Measurements from ENCODE around the gene HIVEP3.

DNA sequence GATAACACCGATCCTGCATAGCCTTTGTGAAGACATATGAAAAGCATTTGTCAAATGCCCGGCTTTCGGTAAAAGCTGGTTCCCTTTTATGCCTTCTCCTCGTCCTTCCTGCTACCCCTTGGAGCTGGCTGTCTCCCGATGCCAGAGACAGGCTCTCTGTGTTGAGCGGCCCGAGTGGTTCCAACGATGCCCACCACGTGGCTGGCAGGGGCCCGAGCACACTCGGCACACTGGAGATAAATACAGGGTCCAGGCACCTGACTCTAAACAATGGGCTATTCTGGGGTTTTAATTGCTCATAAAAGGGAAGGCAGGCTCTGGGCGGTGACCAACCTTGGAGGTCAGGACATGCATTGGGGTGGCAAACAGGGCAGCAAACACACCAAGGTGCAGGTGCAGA is 207.1 kb downstream of the HIVEP3 start:
- TF ChIP-seq, protein P1, sequence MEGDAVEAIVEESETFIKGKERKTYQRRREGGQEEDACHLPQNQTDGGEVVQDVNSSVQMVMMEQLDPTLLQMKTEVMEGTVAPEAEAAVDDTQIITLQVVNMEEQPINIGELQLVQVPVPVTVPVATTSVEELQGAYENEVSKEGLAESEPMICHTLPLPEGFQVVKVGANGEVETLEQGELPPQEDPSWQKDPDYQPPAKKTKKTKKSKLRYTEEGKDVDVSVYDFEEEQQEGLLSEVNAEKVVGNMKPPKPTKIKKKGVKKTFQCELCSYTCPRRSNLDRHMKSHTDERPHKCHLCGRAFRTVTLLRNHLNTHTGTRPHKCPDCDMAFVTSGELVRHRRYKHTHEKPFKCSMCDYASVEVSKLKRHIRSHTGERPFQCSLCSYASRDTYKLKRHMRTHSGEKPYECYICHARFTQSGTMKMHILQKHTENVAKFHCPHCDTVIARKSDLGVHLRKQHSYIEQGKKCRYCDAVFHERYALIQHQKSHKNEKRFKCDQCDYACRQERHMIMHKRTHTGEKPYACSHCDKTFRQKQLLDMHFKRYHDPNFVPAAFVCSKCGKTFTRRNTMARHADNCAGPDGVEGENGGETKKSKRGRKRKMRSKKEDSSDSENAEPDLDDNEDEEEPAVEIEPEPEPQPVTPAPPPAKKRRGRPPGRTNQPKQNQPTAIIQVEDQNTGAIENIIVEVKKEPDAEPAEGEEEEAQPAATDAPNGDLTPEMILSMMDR (IDR thresholded peaks at IDR 0.05), result no peak
- no peak for TF ChIP-seq POLR2A (IDR thresholded peaks at IDR 0.05)

Data from esophagus squamous epithelium (tissue), 4 donors.